HEK293 (cell line): ENCODE data around the gene SKAP1.
"Not testable (repeated sequence)": the region's sequence is repeated elsewhere in the genome, so short reads cannot be mapped to it uniquely, and the experiment has no call there.

Experiments
- CTCF ChIA-PET: fragments of 350-600 bp; formaldehyde crosslinking; extraction: SDS; loops from one replicate; lab custom pipeline; 2021; ENCODE audit warnings: antibody characterized with exemption; lab: Yijun Ruan, JAX
- POLR2A ChIA-PET: fragments of 300-600 bp; formaldehyde crosslinking; extraction: SDS; loops from one replicate; lab custom pipeline; 2020; ENCODE audit warnings: antibody characterized with exemption, inconsistent platforms; lab: Yijun Ruan, JAX
- H3K27ac ChIP-seq: fragments of 200-500 bp; sonication (Bioruptor generic); 2 replicates; pipeline ENCODE4 v1.5.1; 2014; ENCODE audit warnings: low read depth, low read length, control low read depth, inconsistent platforms; ENCODE audit errors: extremely low read depth
- H3K36me3 ChIP-seq, 2 experiments: fragments of 200-500 bp in 1 of 2; sonication (Bioruptor generic) in 1 of 2; 1 replicate in 1 of 2; 2 replicates in 1 of 2; pipeline ENCODE4 v1.5.1; 2014 to 2017; ENCODE audit warnings: inconsistent platforms in 2 of 2, low read length in 2 of 2; ENCODE audit not compliant: control insufficient read depth in 2 of 2, insufficient read depth in 1 of 2
- H3K4me1 ChIP-seq: fragments of 200-500 bp; sonication (Bioruptor generic); 2 replicates; pipeline ENCODE4 v1.5.1; 2014; ENCODE audit warnings: mild to moderate bottlenecking, low read length, inconsistent platforms; ENCODE audit not compliant: control insufficient read depth, insufficient read depth
- H3K4me3 ChIP-seq: 2 replicates; pipeline ENCODE4 v1.5.1; 2011; ENCODE audit warnings: low read depth, mild to moderate bottlenecking, control low read depth, low read length, moderate library complexity
- H3K9me3 ChIP-seq: fragments of 200-500 bp; sonication (Bioruptor generic); 2 replicates; pipeline ENCODE4 v1.5.1; 2014; ENCODE audit warnings: low read depth, low read length, inconsistent platforms; ENCODE audit not compliant: control insufficient read depth, insufficient read depth
- GLI2 ChIP-seq: fragments of 450-650 bp; formaldehyde crosslinking; IDR thresholded peaks from 2 replicates; pipeline ENCODE4; 2017; ENCODE audit warnings: missing biosample characterization, missing genetic modification characterization, low read depth, borderline replicate concordance
- IKZF3 ChIP-seq: fragments of 450-650 bp; IDR thresholded peaks from 2 replicates; pipeline ENCODE4 v1.5.0; 2018; ENCODE audit warnings: missing biosample characterization, mild to moderate bottlenecking, missing genetic modification characterization, moderate library complexity
- KLF10 ChIP-seq: fragments of 450-650 bp; IDR thresholded peaks from 2 replicates; pipeline ENCODE4 v1.5.1; 2018; ENCODE audit warnings: missing biosample characterization, mild to moderate bottlenecking, missing genetic modification characterization
- PRDM6 ChIP-seq: fragments of 450-650 bp; formaldehyde crosslinking; IDR thresholded peaks from 2 replicates; pipeline ENCODE4 v1.5.1; 2017; ENCODE audit warnings: missing biosample characterization, missing genetic modification characterization
- ZFP37 ChIP-seq: fragments of 450-650 bp; formaldehyde crosslinking; IDR thresholded peaks from 2 replicates; pipeline ENCODE4 v1.5.1; 2016; ENCODE audit warnings: missing biosample characterization, missing genetic modification characterization
- ZNF19 ChIP-seq: fragments of 450-650 bp; formaldehyde crosslinking; IDR thresholded peaks from 2 replicates; pipeline ENCODE4; 2016; ENCODE audit warnings: missing biosample characterization, missing genetic modification characterization, low read depth
- ZNF335 ChIP-seq: fragments of 450-650 bp; formaldehyde crosslinking; conservative IDR thresholded peaks from 2 replicates; pipeline ENCODE4 v1.5.1; 2016; ENCODE audit warnings: missing biosample characterization, missing genetic modification characterization
- ZNF518A ChIP-seq: fragments of 450-650 bp; formaldehyde crosslinking; conservative IDR thresholded peaks from 2 replicates; pipeline ENCODE4 v1.5.1; 2016; ENCODE audit warnings: low read depth, missing biosample characterization, missing genetic modification characterization
- ZNF555 ChIP-seq: fragments of 450-650 bp; formaldehyde crosslinking; conservative IDR thresholded peaks from 2 replicates; pipeline ENCODE4 v1.5.1; 2017; ENCODE audit warnings: missing biosample characterization, mild to moderate bottlenecking, missing genetic modification characterization, inconsistent platforms
- ZNF596 ChIP-seq: fragments of 450-650 bp; IDR thresholded peaks from 2 replicates; pipeline ENCODE4 v1.5.0; 2018; ENCODE audit warnings: missing biosample characterization, mild to moderate bottlenecking, missing genetic modification characterization, moderate library complexity
- ZNF707 ChIP-seq: fragments of 450-650 bp; formaldehyde crosslinking; IDR thresholded peaks from 2 replicates; pipeline ENCODE4 v1.5.1; 2016; ENCODE audit warnings: missing biosample characterization, missing genetic modification characterization
- ZNF747 ChIP-seq: fragments of 450-650 bp; formaldehyde crosslinking; IDR thresholded peaks from 2 replicates; pipeline ENCODE4 v1.5.1; 2016; ENCODE audit warnings: missing biosample characterization, missing genetic modification characterization
- ZNF768 ChIP-seq: fragments of 450-650 bp; formaldehyde crosslinking; IDR thresholded peaks from 2 replicates; pipeline ENCODE4 v1.5.1; 2018; ENCODE audit warnings: missing biosample characterization, mild to moderate bottlenecking, missing genetic modification characterization
- ZNF777 ChIP-seq: fragments of 450-650 bp; formaldehyde crosslinking; IDR thresholded peaks from 2 replicates; pipeline ENCODE4 v1.5.1; 2017; ENCODE audit warnings: missing biosample characterization, missing genetic modification characterization, borderline replicate concordance
- ZNF785 ChIP-seq: fragments of 450-650 bp; formaldehyde crosslinking; IDR thresholded peaks from 2 replicates; pipeline ENCODE4 v1.5.1; 2016; ENCODE audit warnings: missing biosample characterization, missing genetic modification characterization
- TF ChIP-seq, protein P1 (sequence below): fragments of 450-650 bp; formaldehyde crosslinking; IDR thresholded peaks from 2 replicates; pipeline ENCODE4 v1.5.1; 2016; ENCODE audit warnings: missing biosample characterization, missing genetic modification characterization
- TF ChIP-seq, protein P2 (sequence below): fragments of 450-650 bp; formaldehyde crosslinking; IDR thresholded peaks from 2 replicates; pipeline ENCODE4 v1.5.1; 2016; ENCODE audit warnings: missing biosample characterization, missing genetic modification characterization

The SKAP1 gene

GRCh38 chr17:48246612-48247011, 183.4 kb downstream of the SKAP1 start (continued):
- no peak for TF ChIP-seq ZNF747 (tag by site-specific recombination)
- TF ChIP-seq, protein P1, sequence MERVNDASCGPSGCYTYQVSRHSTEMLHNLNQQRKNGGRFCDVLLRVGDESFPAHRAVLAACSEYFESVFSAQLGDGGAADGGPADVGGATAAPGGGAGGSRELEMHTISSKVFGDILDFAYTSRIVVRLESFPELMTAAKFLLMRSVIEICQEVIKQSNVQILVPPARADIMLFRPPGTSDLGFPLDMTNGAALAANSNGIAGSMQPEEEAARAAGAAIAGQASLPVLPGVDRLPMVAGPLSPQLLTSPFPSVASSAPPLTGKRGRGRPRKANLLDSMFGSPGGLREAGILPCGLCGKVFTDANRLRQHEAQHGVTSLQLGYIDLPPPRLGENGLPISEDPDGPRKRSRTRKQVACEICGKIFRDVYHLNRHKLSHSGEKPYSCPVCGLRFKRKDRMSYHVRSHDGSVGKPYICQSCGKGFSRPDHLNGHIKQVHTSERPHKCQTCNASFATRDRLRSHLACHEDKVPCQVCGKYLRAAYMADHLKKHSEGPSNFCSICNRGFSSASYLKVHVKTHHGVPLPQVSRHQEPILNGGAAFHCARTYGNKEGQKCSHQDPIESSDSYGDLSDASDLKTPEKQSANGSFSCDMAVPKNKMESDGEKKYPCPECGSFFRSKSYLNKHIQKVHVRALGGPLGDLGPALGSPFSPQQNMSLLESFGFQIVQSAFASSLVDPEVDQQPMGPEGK: no peak

DNA sequence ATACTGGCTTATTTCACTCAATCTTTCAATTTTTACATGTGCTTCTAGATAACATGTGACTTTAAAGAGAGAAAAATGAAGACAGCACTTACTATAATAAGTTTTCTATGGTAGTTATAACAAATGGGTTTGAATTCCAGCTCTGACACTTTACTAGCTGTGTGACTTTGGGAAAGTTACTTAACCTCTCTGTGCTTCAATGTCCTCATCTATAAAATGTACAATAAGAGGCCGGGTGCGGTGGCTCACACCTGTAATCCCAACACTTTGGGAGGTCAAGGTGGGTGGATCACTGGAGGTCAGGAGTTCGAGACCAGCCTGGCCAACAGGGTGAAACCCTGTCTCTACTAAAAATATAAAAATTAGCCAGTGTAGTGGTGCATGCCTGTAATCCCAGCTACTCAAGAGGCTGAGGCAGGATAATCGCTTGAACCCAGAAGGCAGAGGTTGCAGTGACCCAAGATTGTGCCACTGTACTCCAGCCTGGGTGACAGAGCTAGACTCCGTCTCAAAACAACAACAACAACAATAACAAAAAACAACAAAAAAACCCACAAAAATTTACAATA, 184.5 kb downstream of the SKAP1 start:
- CTCF ChIA-PET: interaction anchor here (0.8 to 17.5 kb wide), 4 partner anchors 17 to 355 kb away, joined by 3 to 269 read pairs (median 10); no protein-coding TSS in a partner anchor
- POLR2A ChIA-PET, H3K36me3 ChIP-seq: not testable (repeated sequence)
- TF ChIP-seq ZNF596 (tag by site-specific recombination): 0 out of 2 replicates have a peak, but pooled peaks have one; percentile 3
- TF ChIP-seq, protein P2, sequence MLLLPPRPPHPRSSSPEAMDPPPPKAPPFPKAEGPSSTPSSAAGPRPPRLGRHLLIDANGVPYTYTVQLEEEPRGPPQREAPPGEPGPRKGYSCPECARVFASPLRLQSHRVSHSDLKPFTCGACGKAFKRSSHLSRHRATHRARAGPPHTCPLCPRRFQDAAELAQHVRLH (tag by site-specific recombination): 0 out of 2 replicates have a peak, but pooled peaks have one; percentile 61
- TF ChIP-seq ZNF768 (tag by site-specific recombination): peak; percentile 94
- TF ChIP-seq, all 188 proteins: peak for 3; not testable (repeated sequence) for 185
- H3K27ac ChIP-seq, H3K4me3 ChIP-seq, H3K9me3 ChIP-seq: not testable (repeated sequence)
- H3K4me1 ChIP-seq: peaks cover 46% of the 10 kb centered on the region

GRCh38 chr17:48244814-48245213, 185.2 kb downstream of the SKAP1 start:
- peaks cover 54% of the 10 kb centered on the region for H3K4me1 ChIP-seq
- CTCF ChIA-PET: interaction anchor here (0.7 to 17.5 kb wide), 6 partner anchors 15 to 374 kb away, joined by 3 to 269 read pairs (median 5); no protein-coding TSS in a partner anchor
- H3K36me3 ChIP-seq: no peaks in the 10 kb centered on the region
- H3K9me3 ChIP-seq: no peaks in the 10 kb centered on the region
- peak; percentile 11; the same call in 1 of the 2 replicates for TF ChIP-seq IKZF3 (tag by site-specific recombination)
- TF ChIP-seq KLF10: peak; percentile 66
- TF ChIP-seq ZNF785 (tag by site-specific recombination): no peak
- TF ChIP-seq ZNF555 (tag by site-specific recombination): no peak
- TF ChIP-seq PRDM6 (tag by site-specific recombination): peak; percentile 55
- no peak for TF ChIP-seq ZNF707
- POLR2A ChIA-PET: no interaction called here
- no peak overlapping the region for H3K4me3 ChIP-seq
- H3K27ac ChIP-seq: peak overlapping the region; percentile 55; the same call in 1 of the 2 replicates

DNA sequence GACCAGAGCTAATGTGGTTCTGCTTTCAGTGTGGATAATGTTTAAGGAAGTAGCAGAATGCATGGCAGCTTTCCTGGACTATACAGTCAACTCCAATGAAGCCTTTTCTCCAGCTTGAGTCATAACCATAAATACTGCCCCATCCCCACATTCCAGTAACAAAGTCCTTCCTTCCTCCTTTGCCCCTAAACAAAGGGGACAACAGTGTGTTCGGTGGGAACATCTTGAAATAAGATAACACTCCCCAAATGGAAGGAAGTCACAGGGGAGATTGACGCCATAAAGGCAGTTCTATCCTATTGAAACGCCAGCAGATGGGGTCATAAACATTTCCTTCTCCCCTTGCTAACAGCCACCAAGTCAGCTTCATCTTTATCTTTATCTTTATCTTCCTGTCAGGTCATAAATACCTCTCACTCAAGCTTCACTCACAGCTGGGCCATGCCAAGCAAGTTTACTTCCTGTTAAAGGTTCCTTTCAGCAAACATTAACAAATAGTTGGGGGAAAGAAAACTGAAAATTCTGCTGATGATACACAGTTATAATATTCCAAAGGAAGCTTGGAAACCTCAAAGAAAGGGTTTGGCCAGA, 185.8 kb downstream of the SKAP1 start:
- ChIA-PET POLR2A (interaction anchor here (0.9 kb wide), 1 partner anchor 11 kb away, joined by 3 read pairs; no protein-coding TSS in a partner anchor), CTCF (interaction anchor here (0.7 to 17.5 kb wide), 9 partner anchors 9 to 560 kb away, joined by 3 to 269 read pairs (median 4); no protein-coding TSS in a partner anchor)
- Histone ChIP-seq H3K4me3 (no peak overlapping the region), H3K4me1 (peaks cover 60% of the 10 kb centered on the region), H3K36me3 (no peaks in the 10 kb centered on the region), H3K27ac (peak overlapping the region; percentile 55), H3K9me3 (no peaks in the 10 kb centered on the region)
- 0 out of 2 replicates have a peak, but pooled peaks have one; percentile 22 for TF ChIP-seq ZNF518A (tag by site-specific recombination)
- TF ChIP-seq ZNF19 (tag by site-specific recombination): no peak
- no peak for TF ChIP-seq ZNF777 (tag by site-specific recombination)
- no peak for TF ChIP-seq GLI2 (tag by site-specific recombination)
- peak; percentile 24; the same call in 1 of the 2 replicates for TF ChIP-seq ZNF335 (tag by site-specific recombination)
- no peak for TF ChIP-seq ZFP37
